HFF-Myc (cell line): ENCODE data around the gene CTRL.

ENCODE experiments used
- DNase-seq: peaks from one replicate; pipeline ENCODE4 v3.0.0-alpha.2; 2011; ENCODE audit warnings: low read depth; ENCODE audit errors: extremely low read depth
- H3K4me3 ChIP-seq: replicated peaks from 2 replicates; pipeline ENCODE4 v1.5.1; 2011; ENCODE audit warnings: low read depth, mild to moderate bottlenecking, control low read depth, low read length
- CTCF ChIP-seq: IDR thresholded peaks from 2 replicates; pipeline ENCODE4 v1.5.1; 2012; ENCODE audit warnings: mild to moderate bottlenecking, low read depth, low read length, control low read depth; ENCODE audit errors: missing control alignments

CTRL gene

GRCh38 chr16:67949645-67950044 lies 18.0 kb upstream of the CTRL start:
- no peak overlapping the region for H3K4me3 ChIP-seq
- TF ChIP-seq CTCF, result no peak
- no peak for DNase-seq

- no peak overlapping the region for H3K4me3 ChIP-seq
- no peak for DNase-seq
- no peak for TF ChIP-seq CTCF
Observed at GRCh38 chr16:67948015-67948414, 16.4 kb upstream of the CTRL start.

GRCh38 chr16:67946966-67947558 lies 15.4 kb upstream of the CTRL start:
- no peak overlapping the region for H3K4me3 ChIP-seq
- no peak for DNase-seq
- TF ChIP-seq CTCF, result no peak

- TF ChIP-seq CTCF, result no peak
Observed at GRCh38 chr16:67946128-67946569, 14.5 kb upstream of the CTRL start.

GRCh38 chr16:67945392-67945933 lies 13.8 kb upstream of the CTRL start:
- DNase-seq, result no peak
- no peak for TF ChIP-seq CTCF
- H3K4me3 ChIP-seq, result no peak overlapping the region

More at GRCh38 chr16:67946128-67946569, 14.5 kb upstream of the CTRL start:
- DNase-seq, result no peak
- H3K4me3 ChIP-seq, result no peak overlapping the region

GRCh38 chr16:67944690-67945391 lies 13.2 kb upstream of the CTRL start:
- no peak overlapping the region for H3K4me3 ChIP-seq
- DNase-seq, result no peak
- TF ChIP-seq CTCF, result no peak
